Keratinocyte (primary cell): Measurements from ENCODE around the gene RCAN2. TPM values are rescaled to one million over a fixed set of nuclear protein-coding genes. Genes with fewer than 3 reads are reported as not detected.

Source experiments
- DNase-seq: peaks from one replicate; pipeline ENCODE4 v3.0.0-alpha.2; 2011; ENCODE audit warnings: low read depth, missing footprints, low spot score
- FAIRE-seq: peaks from 2 replicates; lab custom pipeline; 2011; peaks lifted over from hg19 to GRCh38; lab: Jason Lieb, UNC
- H2AFZ ChIP-seq: 2 replicates; pipeline ENCODE4 v1.6.0; 2012; ENCODE audit warnings: low read length, control low read depth, inconsistent platforms; ENCODE audit not compliant: control insufficient read depth
- H3K27ac ChIP-seq: 2 replicates; pipeline ENCODE4 v1.5.1; 2011; ENCODE audit warnings: low read length; ENCODE audit not compliant: control insufficient read depth, insufficient read depth
- H3K27me3 ChIP-seq: 3 replicates; pipeline ENCODE4 v1.6.0; 2011; ENCODE audit warnings: low read length; ENCODE audit not compliant: control insufficient read depth, insufficient read depth; ENCODE audit errors: extremely low read depth
- H3K36me3 ChIP-seq, 2 experiments: 2 replicates in 1 of 2; 3 replicates in 1 of 2; pipeline ENCODE4 v1.5.1; 2011; ENCODE audit warnings: low read length in 2 of 2, mild to moderate bottlenecking in 1 of 2; ENCODE audit not compliant: control insufficient read depth in 2 of 2, insufficient read depth in 2 of 2; ENCODE audit errors: extremely low read depth in 1 of 2
- H3K4me1 ChIP-seq: 3 replicates; pipeline ENCODE4 v1.5.1; 2011; ENCODE audit warnings: low read length; ENCODE audit not compliant: control insufficient read depth, insufficient read depth; ENCODE audit errors: extremely low read depth
- H3K4me2 ChIP-seq: 3 replicates; pipeline ENCODE4 v1.6.0; 2011; ENCODE audit warnings: low read depth, low read length; ENCODE audit not compliant: control insufficient read depth, insufficient read depth; ENCODE audit errors: extremely low read depth
- H3K4me3 ChIP-seq, 3 experiments: fragments of 200-600 bp in 1 of 3; sonication (generic) in 1 of 3; 2 replicates in 2 of 3; 3 replicates in 1 of 3; pipeline ENCODE4 v1.5.1; 2011 to 2016; ENCODE audit warnings: low read length in 3 of 3, mild to moderate bottlenecking in 3 of 3, control low read depth in 2 of 3, inconsistent platforms in 1 of 3, low read depth in 1 of 3, mixed read lengths in 1 of 3, mixed run types in 1 of 3, moderate library complexity in 1 of 3; ENCODE audit not compliant: control insufficient read depth in 2 of 3, insufficient read depth in 2 of 3; ENCODE audit errors: extremely low read depth in 1 of 3
- H3K79me2 ChIP-seq: 2 replicates; pipeline ENCODE4 v1.6.0; 2012; ENCODE audit warnings: low read length; ENCODE audit not compliant: control insufficient read depth, insufficient read depth
- H3K9ac ChIP-seq: 3 replicates; pipeline ENCODE4 v1.6.0; 2011; ENCODE audit warnings: low read length; ENCODE audit not compliant: control insufficient read depth, insufficient read depth; ENCODE audit errors: extremely low read depth
- H3K9me1 ChIP-seq: 3 replicates; pipeline ENCODE4 v1.6.0; 2011; ENCODE audit warnings: low read length; ENCODE audit not compliant: control insufficient read depth, insufficient read depth; ENCODE audit errors: extremely low read depth
- H3K9me3 ChIP-seq: 2 replicates; pipeline ENCODE4 v1.5.1; 2012; ENCODE audit warnings: low read depth, low read length; ENCODE audit not compliant: control insufficient read depth
- H4K20me1 ChIP-seq: 3 replicates; pipeline ENCODE4 v1.6.0; 2011; ENCODE audit warnings: low read length; ENCODE audit not compliant: control insufficient read depth, insufficient read depth; ENCODE audit errors: extremely low read depth
- EZH2 ChIP-seq: IDR thresholded peaks from one replicate; pipeline ENCODE4 v1.6.1; 2012; ENCODE audit warnings: inconsistent platforms, mild to moderate bottlenecking, low read length, moderate library complexity
- dilution Hi-C: fragments of 300-500 bp; cut with MboI; formaldehyde crosslinking; loops from one replicate; pipeline ENCODE4 v1.7.0; 2020; ENCODE audit warnings: low sequenced_read_pairs; ENCODE audit not compliant: extremely low pct_ligation_motif_present
- polyA plus RNA-seq, 5 experiments: library from polyadenylated mRNA; depleted of rRNA in 3 of 5; stranded (reverse) in 3 of 5; stranded (forward) in 1 of 5; unstranded in 1 of 5; fragments of >200 nt; gene quantifications; 1 replicate in 1 of 5; 2 replicates in 3 of 5; 3 replicates in 1 of 5; pipeline versions ENCODE4 v1.2.1 to v1.2.3, GENCODE V29; 2011 to 2012; ENCODE audit warnings: missing spikeins in 2 of 5, low read depth in 1 of 5, low replicate concordance in 1 of 5
- TF ChIP-seq, protein P1 (sequence below), 3 experiments: IDR thresholded peaks in 1 of 3; conservative IDR thresholded peaks in 1 of 3; optimal IDR thresholded peaks in 1 of 3; 2 replicates in 2 of 3; 3 replicates in 1 of 3; pipeline versions ENCODE3 to v1.5.1; 2011; ENCODE audit warnings: low read length in 3 of 3, mild to moderate bottlenecking in 3 of 3, moderate library complexity in 2 of 3, control low read depth in 1 of 3, inconsistent platforms in 1 of 3; ENCODE audit not compliant: insufficient read depth in 2 of 3; ENCODE audit errors: extremely low read depth in 1 of 3

The RCAN2 gene
- polyA plus RNA-seq, 1 donor (not counting 4 experiments of a cell fraction or from before 2014, with no cell fraction given), result not detected

DNA sequence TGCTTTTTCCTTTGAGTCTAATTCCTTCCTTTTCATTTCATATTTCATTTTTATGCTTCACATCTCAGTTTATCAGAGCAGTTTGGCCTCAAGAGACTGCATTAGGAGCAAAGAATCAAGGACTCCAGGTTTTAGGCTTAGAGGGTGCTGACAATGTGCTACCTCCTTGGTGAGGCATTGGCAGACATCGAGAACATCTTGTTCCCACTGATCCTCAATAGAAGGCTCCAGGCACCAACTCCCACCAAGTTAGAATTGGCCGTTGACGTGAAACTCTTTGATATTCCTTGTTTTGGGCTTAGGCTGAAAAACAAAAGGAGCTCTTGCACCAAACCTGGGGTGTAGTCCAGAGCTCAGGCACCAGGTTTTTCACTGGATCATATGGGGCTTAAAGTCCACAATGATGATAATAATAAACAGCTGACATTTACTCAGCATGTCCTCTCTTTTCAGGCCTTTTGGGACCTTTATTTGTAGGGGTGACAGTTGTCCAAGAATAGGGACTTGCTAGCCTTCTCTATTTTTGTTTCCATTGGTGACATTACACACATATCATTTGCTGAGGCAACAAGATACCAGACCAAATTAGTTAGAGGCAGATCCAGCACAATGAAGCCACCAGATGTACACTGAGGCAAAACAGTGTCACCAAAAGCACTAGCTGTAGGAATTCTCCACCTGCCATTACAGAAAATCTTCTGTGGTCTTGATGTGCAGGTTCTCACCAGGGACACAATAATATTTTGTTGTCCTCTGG lies 239.5 kb downstream of the RCAN2 start:
- Histone ChIP-seq H3K4me1 (no peaks in the 10 kb centered on the region), H3K9me1 (no peaks in the 10 kb centered on the region), H3K9ac (no peak overlapping the region), H3K4me3 (no peak overlapping the region), H3K36me3 (no peaks in the 10 kb centered on the region), H3K4me2 (no peak overlapping the region), H3K79me2 (no peaks in the 10 kb centered on the region), H3K27ac (no peak overlapping the region), H2AFZ (no peak overlapping the region), H4K20me1 (no peaks in the 10 kb centered on the region), H3K9me3 (no peaks in the 10 kb centered on the region), H3K27me3 (no peaks in the 10 kb centered on the region)
- DNase-seq, result no peak
- TF ChIP-seq, protein P1, sequence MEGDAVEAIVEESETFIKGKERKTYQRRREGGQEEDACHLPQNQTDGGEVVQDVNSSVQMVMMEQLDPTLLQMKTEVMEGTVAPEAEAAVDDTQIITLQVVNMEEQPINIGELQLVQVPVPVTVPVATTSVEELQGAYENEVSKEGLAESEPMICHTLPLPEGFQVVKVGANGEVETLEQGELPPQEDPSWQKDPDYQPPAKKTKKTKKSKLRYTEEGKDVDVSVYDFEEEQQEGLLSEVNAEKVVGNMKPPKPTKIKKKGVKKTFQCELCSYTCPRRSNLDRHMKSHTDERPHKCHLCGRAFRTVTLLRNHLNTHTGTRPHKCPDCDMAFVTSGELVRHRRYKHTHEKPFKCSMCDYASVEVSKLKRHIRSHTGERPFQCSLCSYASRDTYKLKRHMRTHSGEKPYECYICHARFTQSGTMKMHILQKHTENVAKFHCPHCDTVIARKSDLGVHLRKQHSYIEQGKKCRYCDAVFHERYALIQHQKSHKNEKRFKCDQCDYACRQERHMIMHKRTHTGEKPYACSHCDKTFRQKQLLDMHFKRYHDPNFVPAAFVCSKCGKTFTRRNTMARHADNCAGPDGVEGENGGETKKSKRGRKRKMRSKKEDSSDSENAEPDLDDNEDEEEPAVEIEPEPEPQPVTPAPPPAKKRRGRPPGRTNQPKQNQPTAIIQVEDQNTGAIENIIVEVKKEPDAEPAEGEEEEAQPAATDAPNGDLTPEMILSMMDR (optimal IDR thresholded peaks at IDR 0.05 in 1 of 3, IDR thresholded peaks at IDR 0.05 in 1 of 3, conservative IDR thresholded peaks at IDR 0.05 in 1 of 3; ENCODE audit: extremely low read depth in 1 of 3, insufficient read depth in 2 of 3, low read length in 3 of 3), result no peak
- TF ChIP-seq EZH2, result no peak
- FAIRE-seq, result no peak
- dilution Hi-C loops, result no loop called here

DNA sequence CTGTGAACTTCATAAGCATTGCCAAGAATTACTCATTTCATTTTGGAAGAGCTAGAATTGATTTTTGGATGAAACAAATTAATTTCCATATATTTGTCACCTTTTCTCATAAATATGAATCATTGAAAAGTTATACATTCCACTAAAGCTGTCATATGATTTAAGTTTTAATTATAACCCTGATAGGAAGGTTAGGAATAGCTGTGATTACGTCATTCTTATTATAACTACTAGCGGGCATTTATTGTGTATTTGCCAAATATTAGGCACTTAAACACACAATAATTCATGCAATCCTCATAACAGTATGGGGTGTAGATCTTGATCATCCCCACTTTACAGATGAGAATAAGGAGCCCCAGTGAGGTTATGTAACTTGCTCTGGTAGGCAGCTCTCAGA lies 243.1 kb downstream of the RCAN2 start:
- no peaks in the 10 kb centered on the region for H3K9me3 ChIP-seq
- H3K4me3 ChIP-seq, result no peak overlapping the region
- H3K27ac ChIP-seq, result no peak overlapping the region
- FAIRE-seq, result no peak
- no peak overlapping the region for H3K4me2 ChIP-seq
- H3K36me3 ChIP-seq, result no peaks in the 10 kb centered on the region
- DNase-seq, result no peak
- no peaks in the 10 kb centered on the region for H3K27me3 ChIP-seq
- H3K4me1 ChIP-seq, result no peaks in the 10 kb centered on the region
- H2AFZ ChIP-seq, result no peak overlapping the region
- H3K79me2 ChIP-seq, result no peaks in the 10 kb centered on the region
- H4K20me1 ChIP-seq, result no peaks in the 10 kb centered on the region
- H3K9me1 ChIP-seq, result no peaks in the 10 kb centered on the region
- TF ChIP-seq, protein P1 (optimal IDR thresholded peaks at IDR 0.05 in 1 of 3, IDR thresholded peaks at IDR 0.05 in 1 of 3, conservative IDR thresholded peaks at IDR 0.05 in 1 of 3; ENCODE audit: extremely low read depth in 1 of 3, insufficient read depth in 2 of 3, low read length in 3 of 3), result no peak
- TF ChIP-seq EZH2, result no peak
- H3K9ac ChIP-seq, result no peak overlapping the region
- dilution Hi-C loops, result no loop called here
